HG02763 (cell line): ENCODE results near the gene IQCH.
"Not testable (repeated sequence)": the region's sequence is repeated elsewhere in the genome, so short reads cannot be mapped to it uniquely, and the experiment has no call there.

Source experiments
- ATAC-seq: cut with Tn5 transposase; IDR thresholded peaks from one replicate; pipeline ENCODE4 v1.9.1; 2021; ENCODE audit warnings: mild to moderate bottlenecking, moderate library complexity; ENCODE audit not compliant: unreplicated experiment

Gene IQCH

GRCh38 chr15:67422296-67422695 is 167.7 kb downstream of the IQCH start:
- ATAC-seq = no peak

- ATAC-seq = no peak
Measured at GRCh38 chr15:67433495-67434099, 179.0 kb downstream of the IQCH start.

- ATAC-seq = not testable (repeated sequence)
Measured at GRCh38 chr15:67436351-67437250, 182.0 kb downstream of the IQCH start.

GRCh38 chr15:67444100-67444499 is 189.5 kb downstream of the IQCH start:
- ATAC-seq = no peak

- no peak for ATAC-seq
Measured at GRCh38 chr15:67446449-67446848, 191.9 kb downstream of the IQCH start.

- not testable (repeated sequence) for ATAC-seq
Measured at GRCh38 chr15:67448372-67448771, 193.8 kb downstream of the IQCH start.

- ATAC-seq = not testable (repeated sequence)
Measured at GRCh38 chr15:67453703-67454102, 199.1 kb downstream of the IQCH start.

- no peak for ATAC-seq
Measured at GRCh38 chr15:67456677-67457529, 202.3 kb downstream of the IQCH start.

GRCh38 chr15:67458331-67459029 is 203.9 kb downstream of the IQCH start:
- no peak for ATAC-seq

- no peak for ATAC-seq
Measured at GRCh38 chr15:67460521-67460920, 205.9 kb downstream of the IQCH start.

- ATAC-seq = no peak
Measured at GRCh38 chr15:67461735-67462134, 207.1 kb downstream of the IQCH start.

- no peak for ATAC-seq
Measured at GRCh38 chr15:67462875-67463274, 208.3 kb downstream of the IQCH start.

- ATAC-seq = no peak
Measured at GRCh38 chr15:67463488-67463887, 208.9 kb downstream of the IQCH start.

- ATAC-seq = no peak
Measured at GRCh38 chr15:67465196-67465952, 210.8 kb downstream of the IQCH start.

- ATAC-seq = no peak
Measured at GRCh38 chr15:67468416-67468815, 213.8 kb downstream of the IQCH start.

GRCh38 chr15:67469680-67470079 is 215.1 kb downstream of the IQCH start:
- ATAC-seq = no peak

GRCh38 chr15:67472957-67473356 is 218.4 kb downstream of the IQCH start:
- no peak for ATAC-seq

GRCh38 chr15:67474405-67475110 is 220.0 kb downstream of the IQCH start:
- no peak for ATAC-seq

GRCh38 chr15:67479781-67480505 is 225.4 kb downstream of the IQCH start:
- ATAC-seq = no peak
